ENCODE results near the gene SKIDA1.
A peak's percentile ranks its signal among the peaks of the same experiment; 100 is the strongest.

Gene SKIDA1

DNA sequence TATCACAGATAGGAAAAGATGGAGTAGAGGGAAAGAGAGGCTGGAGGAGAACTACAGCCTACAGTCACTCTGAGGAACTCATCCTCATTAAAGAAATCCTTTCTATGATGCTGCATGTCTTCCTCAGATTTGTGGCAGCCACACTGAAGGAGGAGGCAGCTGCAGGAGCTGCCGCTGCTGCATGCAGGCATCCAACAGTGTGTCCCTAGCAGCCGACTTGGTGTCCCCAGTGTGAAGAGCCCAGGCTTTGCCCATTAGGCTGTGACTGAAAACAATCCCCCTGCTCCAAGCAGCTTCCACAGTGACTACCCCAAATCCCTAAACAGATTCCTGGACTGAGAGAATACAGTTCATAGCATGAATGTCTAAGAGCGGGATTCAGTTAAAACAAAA lies 23.1 kb downstream of the SKIDA1 start:
- Histone ChIP-seq H3K9ac (ENCODE audit: insufficient read length) (no peak overlapping the region), H3K27ac (no peak overlapping the region), H3K9me3 (ENCODE audit: low read depth, low read length) (no peaks in the 10 kb centered on the region), H3K4me3 (no peak overlapping the region), H3K36me3 (ENCODE audit: insufficient read depth, low read length) (no peaks in the 10 kb centered on the region)
- TF ChIP-seq POLR2AphosphoS5 (IDR thresholded peaks at IDR 0.05; ENCODE audit: borderline replicate concordance, low read depth, low read length) (no peak), FOXP2 (optimal IDR thresholded peaks at IDR 0.05; ENCODE audit: control extremely low read depth, extremely low read length, insufficient read depth) (no peak), EZH2 (IDR thresholded peaks at IDR 0.05) (no peak)
- DNase-seq (ENCODE audit: low read depth, low spot score) = no peak

DNA sequence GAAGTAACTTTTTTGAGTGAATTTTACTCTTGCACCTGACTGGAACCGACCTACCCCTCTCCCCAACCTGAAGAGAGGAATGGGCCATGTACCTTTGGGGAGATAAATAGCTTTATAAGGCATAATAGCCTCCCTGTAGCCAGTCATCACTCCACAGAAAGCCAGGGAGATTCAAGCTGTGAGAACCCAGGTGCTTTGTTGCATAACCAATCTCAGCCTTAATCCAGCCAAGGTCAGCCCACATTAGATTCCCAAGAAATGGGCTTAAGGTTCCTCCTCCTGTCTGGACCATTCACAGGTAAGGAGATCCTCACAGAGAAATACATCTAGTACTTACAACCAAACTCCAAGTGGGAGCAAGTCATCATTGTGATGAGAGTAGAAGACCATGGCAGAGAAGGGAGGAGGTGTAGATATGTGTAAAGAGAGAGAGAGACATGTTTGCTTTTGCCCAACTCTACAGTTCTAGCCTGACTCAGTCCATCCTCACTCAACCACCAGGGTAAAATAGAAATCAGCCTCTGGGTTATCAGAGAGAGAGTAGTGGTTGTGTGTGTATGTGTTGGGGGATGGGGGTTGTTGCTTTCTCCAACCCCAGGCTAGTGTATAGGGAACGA lies 23.6 kb downstream of the SKIDA1 start:
- Histone ChIP-seq H3K9ac (ENCODE audit: insufficient read length) (no peak overlapping the region), H3K27ac (no peak overlapping the region), H3K4me3 (no peak overlapping the region), H3K36me3 (ENCODE audit: insufficient read depth, low read length) (no peaks in the 10 kb centered on the region), H3K9me3 (ENCODE audit: low read depth, low read length) (no peaks in the 10 kb centered on the region)
- DNase-seq (ENCODE audit: low read depth, low spot score) = no peak
- no peak for TF ChIP-seq EZH2 (IDR thresholded peaks at IDR 0.05)
- TF ChIP-seq FOXP2 (optimal IDR thresholded peaks at IDR 0.05; ENCODE audit: control extremely low read depth, extremely low read length, insufficient read depth) = no peak
- no peak for TF ChIP-seq POLR2AphosphoS5 (IDR thresholded peaks at IDR 0.05; ENCODE audit: borderline replicate concordance, low read depth, low read length)

GRCh38 chr10:21501091-21501490 lies 24.4 kb downstream of the SKIDA1 start:
- Histone ChIP-seq H3K9ac (ENCODE audit: insufficient read length) (no peak overlapping the region), H3K4me3 (no peak overlapping the region), H3K27ac (no peak overlapping the region), H3K36me3 (ENCODE audit: insufficient read depth, low read length) (no peaks in the 10 kb centered on the region), H3K9me3 (ENCODE audit: low read depth, low read length) (no peaks in the 10 kb centered on the region)
- DNase-seq (ENCODE audit: low read depth, low spot score) = no peak
- no peak for TF ChIP-seq POLR2AphosphoS5 (IDR thresholded peaks at IDR 0.05; ENCODE audit: borderline replicate concordance, low read depth, low read length)
- no peak for TF ChIP-seq FOXP2 (optimal IDR thresholded peaks at IDR 0.05; ENCODE audit: control extremely low read depth, extremely low read length, insufficient read depth)
- no peak for TF ChIP-seq EZH2 (IDR thresholded peaks at IDR 0.05)

GRCh38 chr10:21500578-21500910 lies 24.9 kb downstream of the SKIDA1 start:
- TF ChIP-seq FOXP2 (optimal IDR thresholded peaks at IDR 0.05; ENCODE audit: control extremely low read depth, extremely low read length, insufficient read depth) (no peak), POLR2AphosphoS5 (IDR thresholded peaks at IDR 0.05; ENCODE audit: borderline replicate concordance, low read depth, low read length) (no peak), EZH2 (IDR thresholded peaks at IDR 0.05) (no peak)
- Histone ChIP-seq H3K9me3 (ENCODE audit: low read depth, low read length) (no peaks in the 10 kb centered on the region), H3K27ac (no peak overlapping the region), H3K4me3 (no peak overlapping the region), H3K36me3 (ENCODE audit: insufficient read depth, low read length) (no peaks in the 10 kb centered on the region), H3K9ac (ENCODE audit: insufficient read length) (no peak overlapping the region)
- DNase-seq (ENCODE audit: low read depth, low spot score) = no peak

- no peaks in the 10 kb centered on the region for H3K36me3 ChIP-seq (ENCODE audit: insufficient read depth, low read length)
- H3K27ac ChIP-seq = no peak overlapping the region
- H3K9me3 ChIP-seq (ENCODE audit: low read depth, low read length) = no peaks in the 10 kb centered on the region
- no peak for DNase-seq (ENCODE audit: low read depth, low spot score)
- TF ChIP-seq POLR2AphosphoS5 (IDR thresholded peaks at IDR 0.05; ENCODE audit: borderline replicate concordance, low read depth, low read length) (no peak), EZH2 (IDR thresholded peaks at IDR 0.05) (no peak), FOXP2 (optimal IDR thresholded peaks at IDR 0.05; ENCODE audit: control extremely low read depth, extremely low read length, insufficient read depth) (no peak)
- H3K4me3 ChIP-seq = no peak overlapping the region
- H3K9ac ChIP-seq (ENCODE audit: insufficient read length) = no peak overlapping the region
Observed at GRCh38 chr10:21499701-21500577, 25.5 kb downstream of the SKIDA1 start.

DNA sequence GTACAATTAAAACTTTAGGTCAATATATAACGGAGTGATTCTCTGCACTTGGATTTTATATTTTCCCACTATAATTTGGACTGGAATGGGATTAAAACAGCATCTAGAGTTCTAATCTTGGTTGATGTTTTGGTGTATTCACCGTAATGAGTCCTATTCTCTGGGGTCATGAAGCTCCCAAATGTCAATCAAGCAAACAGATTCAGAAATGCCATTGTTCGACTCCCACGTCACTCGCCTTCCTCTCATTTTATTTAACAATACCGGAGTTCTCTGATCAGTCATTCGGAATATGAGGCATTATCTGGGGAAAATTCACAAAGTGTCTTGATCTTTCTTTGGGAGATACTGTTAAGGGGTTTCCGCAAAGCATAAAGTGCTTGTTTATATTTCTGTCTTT lies 26.5 kb downstream of the SKIDA1 start:
- TF ChIP-seq POLR2AphosphoS5 (IDR thresholded peaks at IDR 0.05; ENCODE audit: borderline replicate concordance, low read depth, low read length) (no peak), FOXP2 (optimal IDR thresholded peaks at IDR 0.05; ENCODE audit: control extremely low read depth, extremely low read length, insufficient read depth) (no peak), EZH2 (IDR thresholded peaks at IDR 0.05) (no peak)

DNA sequence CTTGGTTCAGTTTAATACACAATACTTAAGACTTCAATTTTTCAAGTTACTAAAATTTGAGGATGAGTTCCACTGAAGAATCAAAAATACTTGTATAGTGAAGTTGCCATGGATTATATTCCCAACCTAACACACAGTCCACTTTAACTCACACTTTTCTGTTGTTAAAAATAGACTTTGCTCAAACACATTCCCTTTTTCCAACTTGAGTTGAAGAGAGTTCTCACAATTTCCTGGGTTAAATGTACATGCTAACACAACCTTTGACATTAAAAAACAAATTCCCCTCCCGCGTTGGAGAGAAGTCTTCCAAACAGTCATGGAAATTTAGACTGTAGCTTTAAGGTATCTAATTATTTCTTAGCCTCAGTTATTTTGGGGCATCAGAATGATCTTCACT lies 27.1 kb downstream of the SKIDA1 start:
- TF ChIP-seq EZH2 (IDR thresholded peaks at IDR 0.05) (no peak), FOXP2 (optimal IDR thresholded peaks at IDR 0.05; ENCODE audit: control extremely low read depth, extremely low read length, insufficient read depth) (no peak), POLR2AphosphoS5 (IDR thresholded peaks at IDR 0.05; ENCODE audit: borderline replicate concordance, low read depth, low read length) (no peak)
- DNase-seq (ENCODE audit: low read depth, low spot score) = no peak
- Histone ChIP-seq H3K9me3 (ENCODE audit: low read depth, low read length) (no peaks in the 10 kb centered on the region), H3K36me3 (ENCODE audit: insufficient read depth, low read length) (no peaks in the 10 kb centered on the region), H3K9ac (ENCODE audit: insufficient read length) (no peak overlapping the region), H3K4me3 (no peak overlapping the region), H3K27ac (no peak overlapping the region)

More for the DNA sequence above, 26.5 kb downstream of the SKIDA1 start:
- no peak overlapping the region for H3K4me3 ChIP-seq
- H3K9me3 ChIP-seq (ENCODE audit: low read depth, low read length) = no peaks in the 10 kb centered on the region
- no peak for DNase-seq (ENCODE audit: low read depth, low spot score)
- H3K27ac ChIP-seq = no peak overlapping the region
- no peaks in the 10 kb centered on the region for H3K36me3 ChIP-seq (ENCODE audit: insufficient read depth, low read length)
- H3K9ac ChIP-seq (ENCODE audit: insufficient read length) = no peak overlapping the region

DNA sequence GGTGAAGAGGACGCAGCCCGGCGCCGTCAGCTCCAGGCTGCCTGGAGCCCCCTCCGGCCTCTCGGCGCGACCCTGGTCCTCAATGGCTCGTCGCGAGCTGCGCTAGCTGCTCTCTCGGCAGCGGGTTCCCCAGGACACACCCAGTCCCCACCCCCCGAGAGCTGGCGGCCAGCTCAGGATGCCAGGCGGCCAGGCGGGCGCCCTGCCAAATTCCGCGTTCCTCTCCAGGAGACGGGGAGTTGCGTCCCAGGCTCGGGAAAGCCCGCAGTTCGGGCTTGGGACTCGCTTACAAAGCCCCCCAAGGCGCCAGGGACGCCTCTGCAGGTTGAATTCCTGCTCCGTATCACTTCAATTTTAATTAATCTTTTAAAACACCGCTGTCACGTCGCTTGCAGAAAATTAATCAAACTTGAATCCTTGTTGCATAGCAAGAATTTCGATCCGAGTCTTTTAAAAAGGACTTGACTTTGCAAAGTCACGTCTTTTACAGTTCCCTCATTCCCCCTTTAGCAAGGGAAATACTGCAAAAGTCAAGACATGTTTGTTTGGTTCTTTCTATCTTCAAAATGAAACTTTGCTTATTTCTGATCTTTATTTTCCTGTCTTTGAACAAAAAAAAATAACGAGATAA lies 28.2 kb downstream of the SKIDA1 start:
- no peaks in the 10 kb centered on the region for H3K36me3 ChIP-seq (ENCODE audit: insufficient read depth, low read length)
- H3K27ac ChIP-seq = no peak overlapping the region
- DNase-seq (ENCODE audit: low read depth, low spot score) = no peak
- H3K9me3 ChIP-seq (ENCODE audit: low read depth, low read length) = no peaks in the 10 kb centered on the region
- no peak overlapping the region for H3K9ac ChIP-seq (ENCODE audit: insufficient read length)
- no peak for TF ChIP-seq FOXP2 (optimal IDR thresholded peaks at IDR 0.05; ENCODE audit: control extremely low read depth, extremely low read length, insufficient read depth)
- TF ChIP-seq POLR2AphosphoS5 (IDR thresholded peaks at IDR 0.05; ENCODE audit: borderline replicate concordance, low read depth, low read length) = no peak
- TF ChIP-seq EZH2 (IDR thresholded peaks at IDR 0.05) = no peak
- H3K4me3 ChIP-seq = peak overlapping the region; percentile 78

Measured in SK-N-MC (cell line).